ENCODE results near the gene COX18. TPM values are rescaled to one million over a fixed set of nuclear protein-coding genes. Genes with fewer than 3 reads are reported as not detected.

COX18 gene
- total RNA-seq, 1 donor from 2014 or later, result 17.7 TPM

- H3K4me1 Mint-ChIP-seq, result no peaks in the 10 kb centered on the region
- H3K36me3 Mint-ChIP-seq, result peaks cover 2% of the 10 kb centered on the region
- no peak overlapping the region for H3K4me3 Mint-ChIP-seq
- H3K27ac Mint-ChIP-seq, result no peak overlapping the region
- DNase-seq (ENCODE audit: low spot score in 2 of 2, unreplicated experiment in 2 of 2), result no peak
- no peak for TF ChIP-seq CTCF (IDR thresholded peaks at IDR 0.05; ENCODE audit: unreplicated experiment)
- no peaks in the 10 kb centered on the region for H3K27me3 Mint-ChIP-seq (ENCODE audit: low read depth)
- H3K9me3 Mint-ChIP-seq, result peaks cover 41% of the 10 kb centered on the region
These were observed 34.6 kb downstream of the COX18 start for GRCh38 chr4:73034896-73035295.

GRCh38 chr4:73028621-73029020 is 40.9 kb downstream of the COX18 start:
- Mint-ChIP-seq H3K4me1 (no peaks in the 10 kb centered on the region), H3K27me3 (ENCODE audit: low read depth) (peaks cover 10% of the 10 kb centered on the region), H3K9me3 (peaks cover 14% of the 10 kb centered on the region), H3K4me3 (no peak overlapping the region), H3K27ac (no peak overlapping the region), H3K36me3 (no peaks in the 10 kb centered on the region)
- no peak for TF ChIP-seq CTCF (IDR thresholded peaks at IDR 0.05; ENCODE audit: unreplicated experiment)
- DNase-seq (ENCODE audit: low spot score in 2 of 2, unreplicated experiment in 2 of 2), result no peak

- Mint-ChIP-seq H3K4me3 (no peak overlapping the region), H3K27me3 (ENCODE audit: low read depth) (peaks cover 10% of the 10 kb centered on the region), H3K9me3 (no peaks in the 10 kb centered on the region), H3K36me3 (no peaks in the 10 kb centered on the region), H3K4me1 (no peaks in the 10 kb centered on the region), H3K27ac (no peak overlapping the region)
- DNase-seq (ENCODE audit: low spot score in 2 of 2, unreplicated experiment in 2 of 2), result no peak
- no peak for TF ChIP-seq CTCF (IDR thresholded peaks at IDR 0.05; ENCODE audit: unreplicated experiment)
These were observed 47.9 kb downstream of the COX18 start for GRCh38 chr4:73021634-73022033.

- peak; percentile 94 for TF ChIP-seq CTCF (IDR thresholded peaks at IDR 0.05; ENCODE audit: unreplicated experiment)
- H3K9me3 Mint-ChIP-seq, result no peaks in the 10 kb centered on the region
These were observed 50.0 kb downstream of the COX18 start for GRCh38 chr4:73019462-73020047.

GRCh38 chr4:73018595-73018994 is 50.9 kb downstream of the COX18 start:
- Mint-ChIP-seq H3K4me1 (no peaks in the 10 kb centered on the region), H3K27me3 (ENCODE audit: low read depth) (no peaks in the 10 kb centered on the region), H3K36me3 (no peaks in the 10 kb centered on the region), H3K4me3 (no peak overlapping the region), H3K27ac (no peak overlapping the region), H3K9me3 (no peaks in the 10 kb centered on the region)
- TF ChIP-seq CTCF (IDR thresholded peaks at IDR 0.05; ENCODE audit: unreplicated experiment), result no peak
- DNase-seq (ENCODE audit: low spot score in 2 of 2, unreplicated experiment in 2 of 2), result no peak

More at GRCh38 chr4:73019462-73020047, 50.0 kb downstream of the COX18 start:
- DNase-seq (ENCODE audit: low spot score in 2 of 2, unreplicated experiment in 2 of 2), result no peak
- Mint-ChIP-seq H3K4me1 (no peaks in the 10 kb centered on the region), H3K27ac (no peak overlapping the region), H3K27me3 (ENCODE audit: low read depth) (peaks cover 1% of the 10 kb centered on the region), H3K36me3 (no peaks in the 10 kb centered on the region), H3K4me3 (no peak overlapping the region)

- Mint-ChIP-seq H3K27me3 (ENCODE audit: low read depth) (no peaks in the 10 kb centered on the region), H3K27ac (no peak overlapping the region), H3K36me3 (no peaks in the 10 kb centered on the region), H3K9me3 (peaks cover 9% of the 10 kb centered on the region), H3K4me3 (no peak overlapping the region), H3K4me1 (no peaks in the 10 kb centered on the region)
- no peak for TF ChIP-seq CTCF (IDR thresholded peaks at IDR 0.05; ENCODE audit: unreplicated experiment)
- DNase-seq (ENCODE audit: low spot score in 2 of 2, unreplicated experiment in 2 of 2), result no peak
These were observed 56.2 kb downstream of the COX18 start for GRCh38 chr4:73013310-73013709.

Measured in mesothelial cell of epicardium (in vitro differentiated cells).